GM12875 (cell line): Measurements from ENCODE around the gene SAE1.

ENCODE experiments used
- H3K4me3 ChIP-seq: one replicate; pipeline ENCODE4 v1.5.1; 2011; ENCODE audit warnings: low read depth, low read length, control low read depth
- CTCF ChIP-seq: IDR thresholded peaks from 2 replicates; pipeline ENCODE4 v1.5.1; 2011; ENCODE audit warnings: low read depth, mild to moderate bottlenecking, control low read depth, inconsistent platforms, low read length, moderate library complexity, borderline replicate concordance; ENCODE audit not compliant: insufficient read depth

SAE1 gene

GRCh38 chr19:47228937-47229675 is 98.5 kb downstream of the SAE1 start:
- TF ChIP-seq CTCF, result no peak
- peak overlapping the region; percentile 86 for H3K4me3 ChIP-seq

GRCh38 chr19:47229676-47230053 is 99.0 kb downstream of the SAE1 start:
- no peak for TF ChIP-seq CTCF
- H3K4me3 ChIP-seq, result peak overlapping the region; percentile 86

DNA sequence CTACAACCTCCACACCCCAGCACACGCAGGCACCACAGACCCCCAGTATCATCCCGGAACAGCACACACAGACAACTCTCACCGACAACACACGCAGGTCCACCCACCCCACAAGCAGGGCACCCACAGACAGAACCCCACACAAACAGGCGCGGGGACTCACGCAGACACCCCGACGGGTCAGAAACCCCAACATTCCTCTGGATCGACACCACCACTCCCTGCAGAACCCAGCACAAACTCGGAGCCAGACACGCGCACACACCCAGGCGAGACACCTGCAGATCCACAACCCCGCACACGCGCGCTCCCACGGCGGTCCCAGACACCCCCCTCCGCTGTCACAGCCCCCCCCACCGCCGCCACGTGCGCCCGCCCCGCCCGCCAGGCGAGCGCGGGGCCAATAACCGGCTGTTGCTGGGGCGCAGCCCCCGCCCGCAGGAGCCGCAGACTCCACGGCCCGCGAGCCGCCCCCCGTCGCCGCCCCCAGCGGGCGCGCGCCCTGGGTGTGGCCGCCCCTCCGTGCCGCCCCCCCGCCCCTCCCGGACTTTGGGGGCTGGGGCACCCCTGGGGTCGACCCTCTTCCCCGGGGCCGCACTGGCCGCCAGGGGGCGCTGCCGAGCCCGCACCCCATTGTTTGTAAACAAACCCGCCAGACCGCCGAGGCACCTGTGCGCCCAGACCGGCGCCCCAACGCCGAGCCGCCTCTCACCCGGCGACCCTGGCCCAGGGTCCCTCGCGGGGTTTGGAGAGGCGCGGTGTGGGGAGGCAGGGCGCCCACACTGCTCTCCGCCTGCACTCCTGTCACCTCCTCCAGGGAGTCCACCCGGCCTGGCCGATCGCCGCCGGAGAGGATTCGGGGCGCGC is 99.7 kb downstream of the SAE1 start:
- TF ChIP-seq CTCF, result peak; percentile 89
- H3K4me3 ChIP-seq, result peak overlapping the region; percentile 86

GRCh38 chr19:47230921-47231214 is 100.2 kb downstream of the SAE1 start, which contains the start of gene BBC3:
Gene BBC3, minus strand, starts transcription at chr19:47231199. Its CDS starts 2,768 bp downstream, at chr19:47228431.
- no peak for TF ChIP-seq CTCF
- H3K4me3 ChIP-seq, result peak within 1 kb of the TSS; percentile 86

GRCh38 chr19:47231215-47232054 is 100.8 kb downstream of the SAE1 start:
- no peak for TF ChIP-seq CTCF
- H3K4me3 ChIP-seq, result peak overlapping the region; percentile 45

- H3K4me3 ChIP-seq, result no peak overlapping the region
- no peak for TF ChIP-seq CTCF
These were observed 102.0 kb downstream of the SAE1 start for GRCh38 chr19:47232422-47233211.
